ENCODE data around the gene KMT2B. TPM values are rescaled to one million over a fixed set of nuclear protein-coding genes. Genes with fewer than 3 reads are reported as not detected.

Gene KMT2B
- total and polyA plus RNA-seq, 3 experiments from 2014 or later, result 2.9 to 67.8 (median 62.6) TPM

- Histone ChIP-seq H3K27ac (ENCODE audit: low read depth, low read length) (peak overlapping the region; percentile 72), H3K4me3 (ENCODE audit: low read length) (peak overlapping the region; percentile 98), H3K4me1 (ENCODE audit: insufficient read depth, low read length) (peaks cover 53% of the 10 kb centered on the region), H3K36me3 (ENCODE audit: insufficient read depth, low read length) (peaks cover 17% of the 10 kb centered on the region), H3K9me3 (ENCODE audit: low read length) (no peaks in the 10 kb centered on the region), H3K27me3 (ENCODE audit: insufficient read depth, low read length, poor library complexity, severe bottlenecking) (no peaks in the 10 kb centered on the region)
- no peaks in the 10 kb centered on the region for H3K27me3 Mint-ChIP-seq
- peaks cover 0 to 57% (median 0%) of the 10 kb centered on the region in 3 donors for H3K36me3 Mint-ChIP-seq
- no peaks in the 10 kb centered on the region for H3K9me3 Mint-ChIP-seq
- POLR2A ChIA-PET, result interaction anchor here (0.6 to 1.5 kb wide), 9 partner anchors 8 to 518 kb away, joined by 3 to 7 read pairs (median 4); partner anchors contain the start of genes HSPB6, LIN37, POLR2I and TBCB
- peak overlapping the region; percentile 79 to 97 (median 91) for H3K27ac Mint-ChIP-seq
- DNase-seq, result peak; percentile 92 to 96 (median 95)
- H3K4me3 Mint-ChIP-seq, result peak overlapping the region; percentile 86 to 98 (median 93)
- peaks cover 35 to 70% (median 43%) of the 10 kb centered on the region in 3 donors for H3K4me1 Mint-ChIP-seq
- CTCF ChIA-PET, result interaction anchor here (1.1 to 1.5 kb wide), 6 partner anchors 11 to 190 kb away, joined by 3 to 5 read pairs (median 4); no protein-coding TSS in a partner anchor
Observed at GRCh38 chr19:35740423-35741202, 22.8 kb downstream of the KMT2B start.

GRCh38 chr19:35741203-35741515, 23.4 kb downstream of the KMT2B start:
- no peaks in the 10 kb centered on the region for H3K27me3 ChIP-seq (ENCODE audit: insufficient read depth, low read length, poor library complexity, severe bottlenecking)
- H3K27me3 Mint-ChIP-seq, result no peaks in the 10 kb centered on the region
- peak overlapping the region; percentile 79 to 99 (median 89) for H3K27ac Mint-ChIP-seq
- peak overlapping the region; percentile 86 to 98 (median 94) for H3K4me3 Mint-ChIP-seq
- H3K4me3 ChIP-seq (ENCODE audit: low read length), result peak overlapping the region; percentile 98
- CTCF ChIA-PET, result interaction anchor here (1.1 to 1.5 kb wide), 6 partner anchors 12 to 190 kb away, joined by 3 to 5 read pairs (median 4); no protein-coding TSS in a partner anchor
- peak overlapping the region; percentile 72 for H3K27ac ChIP-seq (ENCODE audit: low read depth, low read length)
- H3K9me3 Mint-ChIP-seq, result no peaks in the 10 kb centered on the region
- H3K36me3 ChIP-seq (ENCODE audit: insufficient read depth, low read length), result peaks cover 17% of the 10 kb centered on the region
- no peaks in the 10 kb centered on the region for H3K9me3 ChIP-seq (ENCODE audit: low read length)
- H3K4me1 Mint-ChIP-seq, result peaks cover 41 to 75% (median 48%) of the 10 kb centered on the region in 3 donors
- POLR2A ChIA-PET, result interaction anchor here (0.6 to 1.4 kb wide), 6 partner anchors 11 to 374 kb away, joined by 3 to 5 read pairs (median 4); partner anchors contain the start of genes HSPB6, POLR2I and TBCB
- peaks cover 58% of the 10 kb centered on the region for H3K4me1 ChIP-seq (ENCODE audit: insufficient read depth, low read length)
- DNase-seq, result peak in 1 of 5 donors; percentile 17
- H3K36me3 Mint-ChIP-seq, result peaks cover 0 to 53% (median 0%) of the 10 kb centered on the region in 3 donors

- Mint-ChIP-seq H3K27ac (peak within 1 kb of the TSS; percentile 90 to 99 (median 96)), H3K36me3 (peaks cover 0 to 42% (median 0%) of the 10 kb centered on the region in 3 donors), H3K4me1 (peaks cover 43 to 74% (median 51%) of the 10 kb centered on the region in 3 donors), H3K9me3 (no peaks in the 10 kb centered on the region), H3K27me3 (no peaks in the 10 kb centered on the region), H3K4me3 (peak within 1 kb of the TSS; percentile 86 to 100 (median 94))
- peak within 1 kb of the TSS; percentile 87 for H3K4me3 ChIP-seq (ENCODE audit: low read length)
- ChIA-PET POLR2A (interaction anchor here (1.4 kb wide), 2 partner anchors 18 to 24 kb away, joined by 3 to 7 read pairs; no protein-coding TSS in a partner anchor), CTCF (no interaction called here)
- no peaks in the 10 kb centered on the region for H3K9me3 ChIP-seq (ENCODE audit: low read length)
- peak in 4 of 5 donors; percentile 49 to 78 (median 70) for DNase-seq
- H3K27me3 ChIP-seq (ENCODE audit: insufficient read depth, low read length, poor library complexity, severe bottlenecking), result no peaks in the 10 kb centered on the region
- H3K36me3 ChIP-seq (ENCODE audit: insufficient read depth, low read length), result peaks cover 17% of the 10 kb centered on the region
- peak within 1 kb of the TSS; percentile 69 for H3K27ac ChIP-seq (ENCODE audit: low read depth, low read length)
- peaks cover 54% of the 10 kb centered on the region for H3K4me1 ChIP-seq (ENCODE audit: insufficient read depth, low read length)
Observed at GRCh38 chr19:35742121-35742724, 24.4 kb downstream of the KMT2B start, which contains the start of gene IGFLR1. IGFLR1 (minus strand) TSS chr19:35742452; CDS start chr19:35741180, 1,272 bp downstream.

GRCh38 chr19:35743640-35744429, 26.0 kb downstream of the KMT2B start:
- peaks cover 0 to 2% of the 10 kb centered on the region in 2 donors for H3K27me3 Mint-ChIP-seq
- ChIA-PET CTCF (interaction anchor here (0.7 to 1.3 kb wide), 3 partner anchors 16 to 59 kb away, joined by 3 read pairs; no protein-coding TSS in a partner anchor), POLR2A (interaction anchor here (0.6 to 1.9 kb wide), 4 partner anchors 14 to 96 kb away, joined by 3 to 12 read pairs (median 3); partner anchors contain the start of genes COX6B1 and PROSER3)
- Histone ChIP-seq H3K4me3 (ENCODE audit: low read length) (peak overlapping the region; percentile 97), H3K4me1 (ENCODE audit: insufficient read depth, low read length) (peaks cover 57% of the 10 kb centered on the region), H3K27me3 (ENCODE audit: insufficient read depth, low read length, poor library complexity, severe bottlenecking) (no peaks in the 10 kb centered on the region), H3K27ac (ENCODE audit: low read depth, low read length) (peak overlapping the region; percentile 17), H3K36me3 (ENCODE audit: insufficient read depth, low read length) (peaks cover 5% of the 10 kb centered on the region), H3K9me3 (ENCODE audit: low read length) (no peaks in the 10 kb centered on the region)
- no peaks in the 10 kb centered on the region for H3K9me3 Mint-ChIP-seq
- peak overlapping the region; percentile 90 to 100 (median 98) for H3K4me3 Mint-ChIP-seq
- peak overlapping the region; percentile 96 to 100 (median 99) for H3K27ac Mint-ChIP-seq
- peaks cover 0 to 35% (median 0%) of the 10 kb centered on the region in 3 donors for H3K36me3 Mint-ChIP-seq
- DNase-seq, result no peak
- peaks cover 53 to 78% (median 63%) of the 10 kb centered on the region in 3 donors for H3K4me1 Mint-ChIP-seq

- no peaks in the 10 kb centered on the region for H3K36me3 ChIP-seq (ENCODE audit: insufficient read depth, low read length)
- peak overlapping the region; percentile 97 for H3K4me3 ChIP-seq (ENCODE audit: low read length)
- CTCF ChIA-PET, result interaction anchor here (0.7 to 1.3 kb wide), 4 partner anchors 16 to 60 kb away, joined by 3 read pairs; no protein-coding TSS in a partner anchor
- peak overlapping the region; percentile 100 for H3K27ac ChIP-seq (ENCODE audit: low read depth, low read length)
- peak; percentile 89 to 97 (median 94) for DNase-seq
- peaks cover 55 to 76% (median 67%) of the 10 kb centered on the region in 3 donors for H3K4me1 Mint-ChIP-seq
- peak overlapping the region; percentile 90 to 100 (median 98) for H3K4me3 Mint-ChIP-seq
- POLR2A ChIA-PET, result interaction anchor here (0.6 to 1.9 kb wide), 9 partner anchors 13 to 529 kb away, joined by 3 to 12 read pairs (median 3); partner anchors contain the start of genes COX6B1, KMT2B and PROSER3
- H3K27ac Mint-ChIP-seq, result peak overlapping the region; percentile 96 to 100 (median 99)
- peaks cover 0 to 33% (median 0%) of the 10 kb centered on the region in 3 donors for H3K36me3 Mint-ChIP-seq
- H3K9me3 ChIP-seq (ENCODE audit: low read length), result no peaks in the 10 kb centered on the region
- H3K9me3 Mint-ChIP-seq, result no peaks in the 10 kb centered on the region
- H3K27me3 Mint-ChIP-seq, result peaks cover 0 to 2% of the 10 kb centered on the region in 2 donors
- H3K4me1 ChIP-seq (ENCODE audit: insufficient read depth, low read length), result peaks cover 59% of the 10 kb centered on the region
- H3K27me3 ChIP-seq (ENCODE audit: insufficient read depth, low read length, poor library complexity, severe bottlenecking), result no peaks in the 10 kb centered on the region
Observed at GRCh38 chr19:35744430-35745327, 26.9 kb downstream of the KMT2B start.

GRCh38 chr19:35745328-35746086, 27.7 kb downstream of the KMT2B start, which contains the start of the genes PSENEN and U2AF1L4:
PSENEN (plus strand) TSS chr19:35745651; CDS start chr19:35745931, 280 bp downstream.
U2AF1L4 (minus strand) TSS chr19:35745418; CDS start chr19:35745391, 27 bp downstream.
- Histone ChIP-seq H3K4me3 (ENCODE audit: low read length) (peak within 1 kb of the TSS; percentile 97), H3K36me3 (ENCODE audit: insufficient read depth, low read length) (no peaks in the 10 kb centered on the region), H3K4me1 (ENCODE audit: insufficient read depth, low read length) (peaks cover 59% of the 10 kb centered on the region), H3K27ac (ENCODE audit: low read depth, low read length) (peak within 1 kb of the TSS; percentile 100), H3K27me3 (ENCODE audit: insufficient read depth, low read length, poor library complexity, severe bottlenecking) (no peaks in the 10 kb centered on the region), H3K9me3 (ENCODE audit: low read length) (no peaks in the 10 kb centered on the region)
- H3K4me3 Mint-ChIP-seq, result peak within 1 kb of the TSS; percentile 90 to 100 (median 98)
- H3K27ac Mint-ChIP-seq, result peak within 1 kb of the TSS; percentile 96 to 100 (median 99)
- H3K4me1 Mint-ChIP-seq, result peaks cover 55 to 72% (median 66%) of the 10 kb centered on the region in 3 donors
- ChIA-PET POLR2A (interaction anchor here (0.6 to 1.9 kb wide), 6 partner anchors 25 to 530 kb away, joined by 3 to 12 read pairs (median 4); partner anchors contain the start of gene KMT2B), CTCF (interaction anchor here (0.8 to 1.0 kb wide), 2 partner anchors 8 to 31 kb away, joined by 3 read pairs; no protein-coding TSS in a partner anchor)
- H3K9me3 Mint-ChIP-seq, result no peaks in the 10 kb centered on the region
- DNase-seq, result peak; percentile 92 to 99 (median 98)
- H3K27me3 Mint-ChIP-seq, result peaks cover 0 to 2% of the 10 kb centered on the region in 2 donors
- peaks cover 0 to 33% (median 0%) of the 10 kb centered on the region in 3 donors for H3K36me3 Mint-ChIP-seq
